GM21576 (cell line): ENCODE measurements around the gene TFDP1.

Experiments used
- ATAC-seq: cut with Tn5 transposase; IDR thresholded peaks from one replicate; pipeline ENCODE4 v1.9.1; 2021; ENCODE audit warnings: mild to moderate bottlenecking, moderate library complexity; ENCODE audit not compliant: unreplicated experiment

The TFDP1 gene, protein sequence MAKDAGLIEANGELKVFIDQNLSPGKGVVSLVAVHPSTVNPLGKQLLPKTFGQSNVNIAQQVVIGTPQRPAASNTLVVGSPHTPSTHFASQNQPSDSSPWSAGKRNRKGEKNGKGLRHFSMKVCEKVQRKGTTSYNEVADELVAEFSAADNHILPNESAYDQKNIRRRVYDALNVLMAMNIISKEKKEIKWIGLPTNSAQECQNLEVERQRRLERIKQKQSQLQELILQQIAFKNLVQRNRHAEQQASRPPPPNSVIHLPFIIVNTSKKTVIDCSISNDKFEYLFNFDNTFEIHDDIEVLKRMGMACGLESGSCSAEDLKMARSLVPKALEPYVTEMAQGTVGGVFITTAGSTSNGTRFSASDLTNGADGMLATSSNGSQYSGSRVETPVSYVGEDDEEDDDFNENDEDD

DNA sequence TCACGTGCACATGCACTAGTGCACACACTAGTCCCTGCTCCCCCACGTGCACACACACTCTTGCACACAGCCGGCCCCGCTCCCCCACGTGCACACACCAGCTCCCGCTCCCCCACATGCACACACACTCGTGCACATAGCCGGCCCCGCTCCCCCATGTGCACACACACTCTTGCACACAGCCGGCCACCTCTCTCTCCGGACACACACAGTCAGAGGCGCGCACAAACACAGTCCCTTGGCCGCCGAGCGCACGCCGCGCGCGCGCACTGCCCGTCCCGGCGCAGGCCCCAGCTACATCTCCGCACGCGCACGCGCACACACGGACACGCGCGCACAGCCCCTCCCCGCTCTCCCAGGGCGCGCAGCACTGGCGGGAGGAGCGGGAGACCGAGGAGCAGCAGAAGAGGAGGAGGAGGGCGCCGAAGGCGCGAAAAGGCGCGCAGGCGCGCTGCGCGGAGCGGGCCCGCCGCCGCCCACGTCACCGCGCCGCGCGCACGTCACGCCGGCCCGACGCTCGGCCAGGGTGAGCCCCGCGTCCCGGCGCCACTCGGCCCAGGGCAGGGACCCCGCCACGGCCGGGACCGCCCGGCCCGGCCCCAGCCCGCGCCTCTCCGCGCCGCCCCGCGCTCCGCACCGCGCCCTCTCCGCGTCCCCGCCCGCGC, at the start of gene TFDP1:
TSS of gene TFDP1 (plus strand) at position 549 of the 665 bp plus-strand sequence. CDS start 1,085 bp downstream, outside the sequence.
- peak; percentile 80 for ATAC-seq

DNA sequence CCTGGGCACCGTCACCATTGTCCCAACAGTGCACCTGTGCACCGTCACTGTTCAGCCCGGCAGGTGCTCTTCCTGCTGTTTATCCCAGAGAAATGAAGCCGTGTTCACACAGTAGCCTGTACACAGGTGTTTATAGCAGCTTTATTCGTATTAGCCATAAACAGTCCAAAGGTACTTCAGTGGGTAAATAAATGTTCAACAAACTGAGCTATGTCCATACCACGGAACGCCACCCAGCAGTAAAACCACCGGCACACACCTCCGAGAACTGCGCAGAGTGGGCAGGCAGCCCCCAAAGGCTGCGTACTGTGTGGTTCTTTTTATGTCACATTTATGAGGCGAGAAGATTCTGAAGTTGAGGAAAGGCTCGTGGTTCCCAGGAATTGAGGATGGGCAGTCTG, 49.2 kb upstream of the TFDP1 start:
- no peak for ATAC-seq

DNA sequence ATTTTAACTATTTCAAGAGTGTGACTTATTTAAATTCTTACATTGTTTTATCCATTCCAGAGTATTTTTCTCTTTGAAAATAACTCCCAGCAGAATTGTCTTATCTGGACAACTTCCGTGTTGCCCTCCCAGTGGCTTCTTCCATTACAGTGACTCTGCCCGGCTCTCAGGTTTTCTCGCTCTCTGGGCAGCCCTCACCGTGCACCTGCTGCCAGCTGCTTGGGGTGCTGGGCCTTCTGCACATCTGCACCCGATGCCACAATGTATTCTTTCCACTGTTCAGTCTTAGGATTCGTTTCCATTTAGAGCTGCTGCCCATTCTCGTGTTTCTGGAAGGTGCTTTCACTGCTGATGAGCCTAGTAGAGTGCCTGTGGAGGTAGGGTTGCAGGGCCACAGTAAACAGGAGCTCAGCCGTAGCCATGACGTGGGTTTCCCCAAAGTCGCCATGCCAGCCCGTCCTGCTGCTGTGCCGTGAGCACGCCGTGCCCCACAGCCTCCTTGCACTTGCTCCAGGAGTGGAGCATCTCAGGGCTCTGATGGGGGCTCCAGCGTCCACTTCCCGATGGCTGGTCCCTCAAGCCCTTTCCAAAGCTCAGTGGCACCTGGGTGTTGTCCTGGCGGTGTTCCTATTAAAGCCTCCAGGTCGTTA, 48.0 kb upstream of the TFDP1 start:
- ATAC-seq: no peak

DNA sequence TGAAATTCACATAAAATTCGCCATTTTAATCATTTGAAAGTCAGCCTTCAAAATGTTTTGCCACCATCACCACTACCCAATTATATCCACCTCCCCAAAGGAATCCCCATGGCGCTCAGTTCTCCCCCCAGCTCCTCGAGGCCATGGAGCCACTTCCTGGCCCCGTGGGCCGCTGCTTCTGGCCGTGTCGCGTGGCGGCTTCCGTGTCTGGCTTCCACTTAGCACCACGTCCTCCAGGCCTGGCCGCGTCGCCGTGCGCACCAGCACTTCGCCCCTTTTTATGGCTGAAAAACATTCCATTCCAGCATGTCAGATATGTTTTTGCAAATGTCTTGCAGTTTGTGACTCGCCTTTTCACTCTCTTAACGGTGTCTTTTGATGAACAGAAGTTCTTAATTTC, 47.3 kb upstream of the TFDP1 start:
- ATAC-seq: no peak

DNA sequence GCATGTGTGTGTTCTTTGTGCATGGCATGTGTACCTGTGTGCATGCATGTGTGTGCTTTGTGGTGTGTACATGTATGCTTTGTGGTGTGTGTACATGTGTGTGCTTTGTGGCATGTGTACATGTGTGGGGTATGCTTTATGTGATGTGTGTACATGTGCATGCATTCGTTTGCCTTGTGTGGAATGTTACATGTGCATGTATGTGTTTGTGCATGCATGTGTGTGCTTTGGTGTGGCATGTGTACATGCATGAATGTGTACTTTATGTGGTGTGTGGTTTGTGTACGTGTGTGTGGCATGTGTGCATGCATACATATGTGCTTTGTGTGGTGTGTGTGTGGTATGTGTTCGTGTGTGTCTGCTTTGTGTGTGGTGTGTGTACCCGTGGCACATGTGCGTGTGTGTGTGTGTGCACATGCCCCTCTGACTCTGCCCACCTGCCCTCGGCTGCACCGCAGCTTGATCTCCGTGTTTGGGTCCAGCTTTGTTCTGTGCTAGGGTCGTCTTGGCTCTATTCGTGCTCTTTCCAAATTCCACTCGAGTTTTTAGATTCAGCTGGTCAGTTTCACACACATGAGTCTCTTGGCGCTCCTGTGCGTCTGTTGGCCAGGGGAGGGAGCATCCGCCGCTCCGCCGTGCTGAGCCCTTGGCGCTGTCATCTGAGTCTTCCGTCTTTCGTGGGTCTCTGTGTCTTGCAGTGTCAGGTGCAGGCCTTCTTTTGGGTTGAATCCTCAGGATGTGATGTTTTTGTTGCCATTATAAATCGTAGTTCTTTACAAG, 46.5 kb upstream of the TFDP1 start:
- no peak for ATAC-seq

DNA sequence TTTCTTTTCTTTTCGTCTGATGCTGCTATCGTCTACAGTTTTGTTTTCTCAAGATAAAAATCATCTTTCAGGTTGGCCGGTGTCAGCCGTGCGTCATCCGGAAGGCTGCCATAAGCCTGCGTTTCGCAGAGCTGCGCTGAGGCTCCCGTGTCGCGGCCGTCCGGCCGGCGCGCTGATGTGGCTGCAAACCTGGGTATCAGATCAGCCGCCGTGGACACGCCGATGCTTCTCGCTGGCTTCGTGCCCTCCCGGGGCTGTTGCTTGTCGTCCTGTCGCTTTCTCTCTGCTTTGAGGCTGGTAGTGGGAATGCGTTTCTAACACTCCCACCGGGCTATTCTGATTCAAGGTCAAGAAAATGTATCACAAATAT, 45.9 kb upstream of the TFDP1 start:
- ATAC-seq: no peak

- no peak for ATAC-seq
Measured at GRCh38 chr13:113539176-113539575, 45.4 kb upstream of the TFDP1 start.

DNA sequence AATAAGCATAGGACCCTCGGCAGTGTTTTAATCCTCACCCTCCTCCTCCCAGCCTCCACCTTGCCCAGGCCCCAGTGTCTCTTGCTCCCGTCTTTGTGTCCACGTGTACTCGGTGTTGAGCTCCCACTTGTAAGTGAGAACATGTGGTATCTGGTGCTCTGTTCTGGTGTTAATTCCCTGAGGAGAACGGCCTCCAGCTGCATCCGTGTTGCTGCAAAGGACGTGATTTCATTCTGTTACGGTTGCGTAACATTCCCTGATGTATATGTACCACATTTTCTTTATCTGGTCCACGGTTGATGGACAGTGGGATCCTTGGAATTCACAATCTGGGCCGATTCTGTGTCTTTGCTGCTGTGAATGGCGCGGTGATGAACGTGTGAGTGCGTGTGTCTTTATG, 44.7 kb upstream of the TFDP1 start:
- no peak for ATAC-seq

GRCh38 chr13:113540523-113540922, 44.0 kb upstream of the TFDP1 start:
- no peak for ATAC-seq

- no peak for ATAC-seq
Measured at GRCh38 chr13:113542751-113543424, 41.7 kb upstream of the TFDP1 start.

DNA sequence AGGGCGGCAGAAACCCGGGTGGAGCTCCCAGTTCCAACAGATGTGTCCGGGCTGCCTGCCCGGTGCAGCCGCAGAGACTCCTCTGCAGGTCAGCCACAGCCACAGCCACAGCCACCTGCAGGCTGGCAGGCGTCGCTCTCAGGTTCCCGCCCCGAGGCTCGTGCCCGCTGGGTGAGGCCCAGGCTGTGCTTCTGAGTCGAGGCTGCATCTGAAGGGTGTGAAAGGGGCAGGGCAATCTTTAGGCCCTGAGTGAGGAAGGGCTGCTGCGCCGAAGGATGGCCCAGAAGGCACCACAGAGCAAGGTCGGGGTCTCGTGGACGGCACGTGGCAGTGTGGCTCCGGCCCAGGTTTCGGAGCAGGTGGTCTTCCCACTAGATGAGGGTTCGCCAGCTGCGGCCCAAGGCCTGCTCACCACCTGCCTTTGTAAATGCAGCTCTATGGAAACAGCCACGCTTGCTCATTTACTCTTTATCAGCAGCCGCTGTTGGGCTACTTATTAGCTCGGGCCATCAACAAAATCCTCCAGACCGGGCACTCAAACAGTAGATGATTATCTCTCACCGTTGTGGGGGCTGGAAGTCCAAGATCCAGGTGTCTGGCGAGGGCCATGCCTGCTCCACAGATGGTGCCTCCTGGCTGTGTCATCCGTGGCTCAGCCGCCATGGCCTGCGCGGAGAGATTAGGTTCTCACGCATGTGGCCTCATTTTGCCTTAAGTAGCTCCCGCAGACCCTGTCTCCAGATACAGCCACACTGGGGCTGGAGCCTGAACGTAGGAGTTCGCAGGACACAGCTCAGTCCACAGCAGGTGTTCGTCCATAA, 40.3 kb upstream of the TFDP1 start:
- no peak for ATAC-seq

DNA sequence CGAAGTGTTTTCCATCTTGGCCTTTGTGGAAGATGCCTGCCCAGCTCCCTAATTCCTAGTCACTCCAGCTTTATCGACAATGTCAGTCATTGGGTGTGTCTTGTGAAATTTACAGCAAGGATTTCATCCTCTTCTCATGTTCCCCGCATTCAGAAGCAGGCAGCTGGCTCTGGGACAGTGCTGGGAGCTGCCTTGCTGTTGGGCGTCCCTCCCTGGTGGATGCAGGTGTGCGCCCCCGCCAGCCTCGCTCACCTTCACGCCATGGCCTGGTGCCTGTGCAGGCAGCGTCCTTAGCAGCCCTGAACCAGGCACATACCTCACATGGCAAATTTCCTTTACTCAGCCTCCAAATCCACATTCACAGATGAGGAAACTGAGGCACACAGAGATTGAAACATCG, 39.7 kb upstream of the TFDP1 start:
- no peak for ATAC-seq

DNA sequence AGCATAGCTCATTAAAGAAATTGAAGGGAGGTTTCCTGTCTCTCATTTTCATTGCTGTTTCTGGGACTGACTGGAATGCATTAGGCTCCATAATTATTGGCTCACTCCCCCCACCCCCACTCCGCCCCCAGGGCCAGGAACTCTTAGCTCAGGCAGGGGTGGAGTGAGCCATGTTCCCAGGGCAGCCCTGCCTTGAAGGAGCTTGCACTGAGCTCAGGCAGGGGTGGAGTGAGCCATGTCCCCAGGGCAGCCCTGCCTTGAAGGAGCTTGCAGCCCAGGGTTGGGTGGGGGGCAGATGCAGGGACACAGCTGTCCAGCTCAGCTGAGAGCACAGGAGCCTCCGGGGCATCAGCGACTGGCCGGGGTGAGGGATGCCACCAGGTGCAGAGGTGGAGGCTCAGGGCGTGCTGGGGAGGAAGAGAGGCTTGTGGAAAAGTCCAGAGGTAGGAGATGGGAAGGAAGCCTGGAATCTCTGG, 39.1 kb upstream of the TFDP1 start:
- no peak for ATAC-seq

GRCh38 chr13:113545931-113546516, 38.5 kb upstream of the TFDP1 start:
- ATAC-seq: no peak

GRCh38 chr13:113546571-113547237, 37.8 kb upstream of the TFDP1 start:
- no peak for ATAC-seq

DNA sequence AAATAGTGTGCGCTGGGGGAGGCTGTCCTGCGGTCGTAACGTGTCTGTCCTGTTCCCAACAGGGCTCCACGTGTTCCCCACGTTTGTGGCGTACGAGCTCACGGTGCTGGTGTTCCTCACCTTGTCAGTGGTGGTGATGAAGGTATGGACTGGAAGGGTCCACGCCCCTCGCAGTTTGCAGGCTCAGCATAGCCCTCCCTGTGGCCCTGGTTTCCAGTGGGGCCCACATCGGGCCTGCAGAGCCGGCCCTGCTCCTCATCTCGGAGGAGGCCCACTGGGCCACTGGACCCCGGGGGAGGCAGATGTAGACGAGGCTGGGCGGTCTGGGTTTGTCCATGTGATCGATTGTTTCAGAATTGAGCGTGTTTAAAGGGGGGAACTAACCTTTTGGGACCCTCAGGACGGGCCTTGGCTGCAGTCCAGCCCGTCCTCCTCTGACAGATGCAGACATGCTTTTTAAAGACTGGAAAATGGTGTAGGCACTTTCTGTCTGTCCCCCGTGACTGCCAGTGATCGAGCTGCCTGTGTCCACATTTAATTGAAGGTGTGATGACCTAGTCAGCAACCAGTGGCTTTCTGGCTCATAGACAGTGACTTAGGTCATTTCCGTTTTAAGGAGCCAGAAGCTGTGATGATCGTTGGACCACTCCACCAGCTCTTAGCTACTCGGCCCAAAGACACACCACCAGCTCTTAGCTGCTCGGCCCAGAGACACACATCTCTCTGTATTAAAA, 37.1 kb upstream of the TFDP1 start:
- no peak for ATAC-seq

GRCh38 chr13:113548171-113548641, 36.3 kb upstream of the TFDP1 start:
- no peak for ATAC-seq
